Common myeloid progenitor, CD34-positive (primary cell): ENCODE results near the gene CFAP74.
A peak's percentile ranks its signal among the peaks of the same experiment; 100 is the strongest.

Source experiments
- CTCF ChIA-PET: fragments of 350-600 bp; sonication (Branson Sonifier 250); formaldehyde crosslinking; loops from one replicate; lab custom pipeline; 2021; ENCODE audit warnings: antibody characterized with exemption; lab: Charles Lee
- POLR2A ChIA-PET: fragments of 350-600 bp; sonication (Branson Sonifier 250); formaldehyde crosslinking; loops from one replicate; lab custom pipeline; 2021; ENCODE audit warnings: antibody characterized with exemption; lab: Charles Lee
- DNase-seq, 3 donors: peaks; one replicate each; pipeline versions ENCODE4 v3.0.0 to v3.0.0-alpha.2; 2013
- H3K27ac ChIP-seq, 2 experiments: 1 replicate in 1 of 2; 2 replicates in 1 of 2; pipeline ENCODE4 v1.7.0; 2013; ENCODE audit warnings: inconsistent platforms in 2 of 2, low read length in 2 of 2, mild to moderate bottlenecking in 2 of 2, low read depth in 1 of 2, moderate library complexity in 1 of 2; ENCODE audit not compliant: severe bottlenecking in 2 of 2, insufficient read depth in 1 of 2, poor library complexity in 1 of 2
- H3K27me3 ChIP-seq, 5 experiments: replicated peaks in 2 of 5; 1 replicate in 3 of 5; 2 replicates in 2 of 5; pipeline versions ENCODE4 v1.6.1 to v1.7.0; 2013; ENCODE audit warnings: low read length in 4 of 5, mild to moderate bottlenecking in 2 of 5, moderate library complexity in 2 of 5, inconsistent platforms in 1 of 5; ENCODE audit not compliant: insufficient read depth in 5 of 5, control insufficient read depth in 4 of 5
- H3K36me3 ChIP-seq, 4 experiments: 1 replicate in 2 of 4; 2 replicates in 2 of 4; pipeline versions ENCODE4 v1.6.1 to v1.7.0; 2013; ENCODE audit warnings: low read length in 3 of 4, control low read depth in 1 of 4, mild to moderate bottlenecking in 1 of 4; ENCODE audit not compliant: control insufficient read depth in 4 of 4, insufficient read depth in 4 of 4
- H3K4me1 ChIP-seq, 4 experiments: 1 replicate in 3 of 4; 2 replicates in 1 of 4; pipeline versions ENCODE4 v1.6.1 to v1.7.1; 2013; ENCODE audit warnings: low read length in 3 of 4, mild to moderate bottlenecking in 3 of 4, control low read depth in 1 of 4, inconsistent platforms in 1 of 4, moderate library complexity in 1 of 4; ENCODE audit not compliant: control insufficient read depth in 4 of 4, insufficient read depth in 4 of 4; ENCODE audit errors: control extremely low read depth in 1 of 4
- H3K4me3 ChIP-seq, 7 experiments: 1 replicate in 4 of 7; 2 replicates in 3 of 7; pipeline versions ENCODE4 v1.5.1 to v1.7.0; 2013; ENCODE audit warnings: mild to moderate bottlenecking in 7 of 7, low read length in 6 of 7, moderate library complexity in 6 of 7, inconsistent platforms in 2 of 7, low read depth in 2 of 7, control low read depth in 1 of 7; ENCODE audit not compliant: insufficient read depth in 4 of 7, control insufficient read depth in 1 of 7; ENCODE audit errors: extremely low read depth in 1 of 7
- H3K9me3 ChIP-seq, 5 experiments: 1 replicate in 4 of 5; 2 replicates in 1 of 5; pipeline versions ENCODE4 v1.6.1 to v1.7.1; 2013; ENCODE audit warnings: low read length in 4 of 5, mild to moderate bottlenecking in 2 of 5, inconsistent platforms in 1 of 5, low read depth in 1 of 5, moderate library complexity in 1 of 5; ENCODE audit not compliant: control insufficient read depth in 4 of 5, insufficient read depth in 2 of 5; ENCODE audit errors: control extremely low read depth in 1 of 5
- WGBS: methylation state at CpG from one replicate; pipeline ENCODE4 v1.1.5; 2013; ENCODE audit not compliant: insufficient coverage; 5-methylcytosine and 5-hydroxymethylcytosine counted together

Gene CFAP74

DNA sequence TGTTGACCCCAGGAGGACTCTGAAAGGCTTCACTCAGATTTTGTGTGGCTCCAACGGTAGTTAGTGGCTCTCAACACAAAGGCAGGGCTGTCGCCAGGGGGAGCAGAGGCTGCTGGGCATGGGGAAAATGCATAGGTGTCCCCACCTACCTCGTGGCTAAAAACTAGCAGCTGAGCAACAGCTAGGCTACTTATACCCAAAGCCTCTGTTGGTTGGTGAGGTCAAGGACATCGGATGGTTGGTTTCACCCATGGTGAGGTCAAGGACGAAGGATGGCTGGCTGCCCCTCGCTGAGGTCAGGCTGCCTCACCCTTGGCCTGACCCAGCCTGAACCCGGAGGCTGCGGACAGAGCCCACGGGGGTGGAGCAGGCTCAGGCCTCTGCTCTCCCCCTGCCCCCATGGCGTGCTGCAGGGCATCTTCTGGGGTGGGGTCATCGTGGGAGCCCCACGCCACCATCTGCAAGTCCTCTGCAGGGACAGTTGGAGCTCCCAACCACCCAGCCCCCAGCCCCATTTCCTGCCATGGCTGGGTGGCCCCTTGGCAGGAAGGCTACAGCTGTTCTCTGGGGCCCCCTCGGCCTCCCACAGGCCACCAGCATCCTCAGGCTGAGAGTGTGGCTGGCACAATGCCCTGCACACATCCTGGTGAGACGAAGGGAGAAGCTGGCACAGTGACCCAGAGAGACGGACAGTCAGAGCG, 104.2 kb downstream of the CFAP74 start:
- Histone ChIP-seq H3K9me3 (peaks cover 0 to 3% (median 0%) of the 10 kb centered on the region in 5 experiments), H3K4me3 (peak overlapping the region in 4 of 7 experiments; percentile 26 to 55 (median 46)), H3K4me1 (peaks cover 4 to 64% (median 59%) of the 10 kb centered on the region in 4 experiments), H3K27me3 (no peaks in the 10 kb centered on the region), H3K27ac (no peak overlapping the region), H3K36me3 (no peaks in the 10 kb centered on the region)
- ChIA-PET CTCF (interaction anchor here (0.6 to 7.0 kb wide), 19 partner anchors 8 to 1886 kb away, joined by 3 to 110 read pairs (median 4); no protein-coding TSS in a partner anchor), POLR2A (interaction anchor here (0.8 to 2.7 kb wide), 5 partner anchors 8 to 38 kb away, joined by 4 to 10 read pairs (median 4); partner anchors contain the start of gene GNB1)
- DNase-seq, result peak; percentile 67 to 88 (median 81)
- 15% methylated on average over 7 of the region's 16 CpGs for WGBS

DNA sequence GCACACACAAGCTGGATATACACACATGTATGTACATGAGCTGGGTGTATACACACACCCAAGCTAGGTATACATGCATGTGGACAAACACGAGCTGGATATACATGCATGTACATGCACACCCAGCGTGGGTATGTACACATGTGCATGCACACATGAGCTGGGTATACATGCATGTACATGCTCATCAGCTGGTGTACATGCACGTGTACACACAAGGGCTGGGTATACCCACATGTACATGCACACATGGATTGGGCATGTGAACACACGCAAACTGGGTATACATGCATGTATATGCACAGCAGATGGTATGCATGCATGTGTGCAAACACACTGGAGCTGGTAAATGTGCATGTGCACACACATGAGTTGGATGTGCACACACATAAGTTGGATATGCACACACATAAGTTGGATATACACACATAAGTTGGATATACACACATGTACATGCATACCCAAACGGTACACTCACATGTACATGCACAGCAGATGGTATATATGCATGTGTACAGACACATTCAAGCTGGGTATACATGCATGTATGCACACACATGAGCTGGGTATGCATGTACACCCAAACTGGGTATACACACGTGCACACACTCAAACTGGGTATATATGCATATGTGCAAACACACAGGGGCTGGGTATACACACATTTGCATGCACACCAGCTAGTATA, 105.2 kb downstream of the CFAP74 start:
- CTCF ChIA-PET, result interaction anchor here (0.6 to 7.0 kb wide), 12 partner anchors 9 to 1887 kb away, joined by 3 to 110 read pairs (median 3); no protein-coding TSS in a partner anchor
- Histone ChIP-seq H3K27ac (no peak overlapping the region), H3K27me3 (no peaks in the 10 kb centered on the region)

DNA sequence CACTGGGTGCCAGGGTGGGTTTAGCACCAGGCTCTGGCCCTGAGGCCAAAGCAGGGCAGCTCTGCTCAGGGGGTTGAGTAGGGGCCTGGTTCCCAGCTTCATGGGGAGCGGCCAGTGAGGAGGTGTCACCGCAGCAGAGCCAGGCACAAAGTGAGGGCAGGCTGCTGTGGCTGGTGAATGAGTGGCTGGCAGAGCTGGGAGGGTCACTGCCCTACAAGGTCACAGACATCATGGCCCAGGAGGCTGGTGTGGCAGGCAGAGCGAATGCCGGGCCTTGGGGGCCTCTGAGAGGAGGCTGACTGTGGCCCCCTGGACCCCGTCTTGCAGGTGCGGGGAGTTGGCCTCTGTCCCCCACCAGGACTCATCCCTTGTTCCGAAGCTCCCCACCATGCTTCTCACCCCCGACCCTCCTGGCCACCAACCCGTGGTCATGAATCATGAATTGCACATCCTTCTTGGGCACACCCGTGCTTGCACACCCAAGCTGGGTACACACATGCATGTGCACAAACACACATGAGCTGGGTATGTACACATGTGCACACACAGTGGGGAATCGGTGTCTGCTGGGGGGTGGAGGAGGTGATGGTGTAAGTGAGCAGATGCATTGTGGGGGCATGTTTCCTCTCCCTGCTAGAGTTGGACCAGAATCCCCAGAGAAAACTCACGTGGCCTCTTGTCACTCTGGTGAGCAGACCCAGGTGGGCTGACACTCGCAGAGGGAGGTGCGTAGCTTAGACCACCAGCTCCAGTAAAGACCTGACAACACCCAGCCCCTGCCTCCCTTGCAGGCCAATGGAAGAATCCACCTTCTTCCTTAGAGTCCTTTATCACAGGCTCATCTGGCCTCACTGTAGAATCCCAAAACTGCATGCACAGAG, 107.9 kb downstream of the CFAP74 start:
- H3K36me3 ChIP-seq, result no peaks in the 10 kb centered on the region
- H3K4me3 ChIP-seq, result no peak overlapping the region
- no peak overlapping the region for H3K27ac ChIP-seq
- ChIA-PET POLR2A (interaction anchor here (0.7 kb wide), 1 partner anchor 113 kb away, joined by 3 read pairs; no protein-coding TSS in a partner anchor), CTCF (interaction anchor here (0.6 to 7.0 kb wide), 4 partner anchors 12 to 130 kb away, joined by 3 to 110 read pairs (median 4); no protein-coding TSS in a partner anchor)
- DNase-seq, result no peak
- peaks cover 9 to 78% (median 65%) of the 10 kb centered on the region in 4 experiments for H3K4me1 ChIP-seq
- H3K9me3 ChIP-seq, result no peaks in the 10 kb centered on the region
- WGBS, result 82% methylated on average over 12 of the region's 14 CpGs
- H3K27me3 ChIP-seq, result no peaks in the 10 kb centered on the region

More for the DNA sequence above, 105.2 kb downstream of the CFAP74 start:
- peak in 1 of 3 donors; percentile 37 for DNase-seq
- Histone ChIP-seq H3K9me3 (peaks cover 0 to 3% (median 0%) of the 10 kb centered on the region in 5 experiments), H3K36me3 (no peaks in the 10 kb centered on the region), H3K4me3 (no peak overlapping the region), H3K4me1 (peaks cover 4 to 74% (median 64%) of the 10 kb centered on the region in 4 experiments)
- POLR2A ChIA-PET, result interaction anchor here (1.9 to 2.7 kb wide), 2 partner anchors 10 to 29 kb away, joined by 4 to 10 read pairs; no protein-coding TSS in a partner anchor
- WGBS, result 98% methylated on average over 4 of the region's 6 CpGs

DNA sequence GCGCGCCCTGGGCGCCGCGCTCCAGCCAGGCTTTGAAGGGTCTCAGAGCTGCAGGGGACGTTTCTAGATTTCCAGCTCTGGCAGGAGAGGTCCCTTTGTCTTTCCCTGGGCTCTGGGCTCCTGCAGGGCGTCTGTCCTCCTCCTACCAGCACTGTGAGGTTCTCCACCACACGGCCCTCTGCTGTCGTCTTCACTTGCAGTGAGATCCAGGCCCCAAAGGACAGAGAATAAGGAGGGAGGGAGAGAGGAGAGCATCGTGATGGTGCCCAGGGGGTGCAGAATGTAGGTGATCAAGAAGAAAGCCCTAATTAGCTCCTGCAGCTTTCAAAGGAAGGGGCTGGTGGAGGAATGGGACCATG, 108.5 kb downstream of the CFAP74 start:
- Histone ChIP-seq H3K27me3 (no peaks in the 10 kb centered on the region), H3K4me1 (peaks cover 9 to 75% (median 62%) of the 10 kb centered on the region in 4 experiments), H3K36me3 (no peaks in the 10 kb centered on the region), H3K4me3 (no peak overlapping the region), H3K27ac (no peak overlapping the region), H3K9me3 (no peaks in the 10 kb centered on the region)
- no peak for DNase-seq
- WGBS, result 78% methylated on average over 7 of the region's 10 CpGs
- POLR2A ChIA-PET, result no interaction called here
- CTCF ChIA-PET, result interaction anchor here (0.8 to 7.0 kb wide), 3 partner anchors 12 to 67 kb away, joined by 3 to 110 read pairs (median 3); no protein-coding TSS in a partner anchor

DNA sequence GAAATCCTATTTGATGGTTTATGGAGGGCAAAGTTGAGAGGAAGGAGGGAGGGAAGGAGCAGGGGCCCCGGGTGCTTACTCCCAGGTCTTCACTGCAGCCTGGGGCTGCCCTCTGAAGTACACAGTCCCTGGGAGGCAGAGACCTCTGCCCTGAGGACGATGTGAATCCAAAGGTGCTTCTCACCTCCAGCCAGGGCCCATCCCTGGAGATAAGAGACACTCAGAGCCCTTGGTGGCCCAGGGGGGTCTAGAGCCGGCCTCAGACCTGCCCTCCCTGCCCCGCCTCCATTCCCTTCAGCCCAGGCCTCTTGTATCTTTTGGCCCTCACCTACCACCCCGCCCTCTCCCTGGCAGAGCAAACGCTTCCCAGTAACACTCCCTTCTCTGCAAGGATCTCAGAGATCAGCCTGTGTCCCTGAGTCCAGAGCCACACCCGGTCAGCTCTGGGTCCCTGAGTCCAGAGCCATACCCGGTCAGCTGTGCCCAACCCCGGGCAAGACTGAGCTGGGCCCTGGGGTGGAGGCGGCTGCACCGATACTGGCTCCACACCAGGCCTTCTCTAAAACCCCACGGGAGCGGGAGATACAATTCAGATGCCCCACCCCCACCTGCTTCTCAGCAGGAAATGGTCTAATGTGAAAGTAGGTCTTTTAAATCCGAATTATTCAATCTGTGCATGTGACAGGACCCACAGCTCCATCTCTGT, 109.1 kb downstream of the CFAP74 start:
- Histone ChIP-seq H3K27me3 (no peaks in the 10 kb centered on the region), H3K36me3 (no peaks in the 10 kb centered on the region), H3K9me3 (no peaks in the 10 kb centered on the region), H3K4me3 (no peak overlapping the region), H3K4me1 (peaks cover 9 to 71% (median 57%) of the 10 kb centered on the region in 4 experiments), H3K27ac (no peak overlapping the region)
- CTCF ChIA-PET, result interaction anchor here (0.8 to 7.0 kb wide), 3 partner anchors 11 to 66 kb away, joined by 3 to 110 read pairs (median 3); no protein-coding TSS in a partner anchor
- POLR2A ChIA-PET, result no interaction called here
- no peak for DNase-seq
- 65% methylated on average over 8 of the region's 14 CpGs for WGBS

DNA sequence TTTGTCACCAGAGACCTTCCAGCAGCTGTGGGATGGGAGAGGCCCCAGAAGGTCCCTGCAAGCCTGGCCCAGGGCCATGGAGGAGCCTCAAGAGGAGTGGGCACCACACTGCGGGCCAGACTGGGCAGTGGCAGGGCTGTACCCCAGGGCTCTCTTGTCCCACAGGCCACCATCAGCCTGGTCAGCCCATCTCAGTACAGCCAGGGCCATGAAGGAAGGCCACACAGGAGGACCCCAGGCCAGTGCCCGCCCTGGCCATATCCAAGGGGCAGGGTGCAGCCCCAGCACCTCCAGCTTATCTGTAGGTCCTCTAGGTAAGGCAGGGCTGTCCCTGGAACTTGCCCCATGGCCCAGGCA, 109.6 kb downstream of the CFAP74 start:
- CTCF ChIA-PET, result interaction anchor here (7.0 kb wide), 1 partner anchor 14 kb away, joined by 110 read pairs; no protein-coding TSS in a partner anchor
- DNase-seq, result no peak
- Histone ChIP-seq H3K36me3 (no peaks in the 10 kb centered on the region), H3K4me1 (peaks cover 13 to 71% (median 54%) of the 10 kb centered on the region in 4 experiments), H3K4me3 (no peak overlapping the region), H3K9me3 (no peaks in the 10 kb centered on the region), H3K27ac (no peak overlapping the region), H3K27me3 (no peaks in the 10 kb centered on the region)
- 100% methylated on average over 2 of the region's 2 CpGs for WGBS
- POLR2A ChIA-PET, result no interaction called here
